NB4 (cell line): ENCODE data around the gene POLR2H.

Experiments
- CTCF ChIP-seq: IDR thresholded peaks from one replicate; pipeline ENCODE4 v1.5.1; 2012; ENCODE audit warnings: low read depth, low read length
- MYC ChIP-seq: IDR thresholded peaks from 2 replicates; pipeline ENCODE4 v1.6.1; 2011; ENCODE audit warnings: low read depth, low read length

GRCh38 chr3:184325715-184326369, 35.7 kb upstream of the POLR2H start:
- TF ChIP-seq CTCF = no peak
- TF ChIP-seq MYC = no peak
